Measurements from ENCODE around the gene FMR1. TPM values are rescaled to one million over a fixed set of nuclear protein-coding genes. Genes with fewer than 3 reads are reported as not detected.

The FMR1 gene
- total RNA-seq, 1 experiment from 2014 or later: 44.6 TPM

DNA sequence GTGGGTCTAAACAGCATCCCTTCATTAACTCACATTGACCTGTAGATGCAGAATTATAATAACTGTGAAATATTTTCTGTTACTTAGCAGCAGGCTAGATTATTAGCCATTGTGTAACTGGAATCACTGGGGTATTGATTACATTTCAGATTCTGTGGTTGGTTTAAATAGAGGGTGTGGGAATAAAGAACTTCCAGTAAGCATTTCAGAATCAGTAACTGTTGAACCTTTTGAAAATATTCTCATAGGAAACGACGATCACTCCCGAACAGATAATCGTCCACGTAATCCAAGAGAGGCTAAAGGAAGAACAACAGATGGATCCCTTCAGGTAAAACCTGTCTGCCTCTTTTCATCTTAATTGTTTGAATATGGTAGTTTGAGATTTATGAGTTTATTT is 33.6 kb downstream of the FMR1 start:
- peaks cover 21 to 63% (median 62%) of the 10 kb centered on the region in 3 experiments; a peak in 6 of 7 replicates for H3K36me3 Mint-ChIP-seq (ENCODE audit: insufficient read depth in 1 of 3, low read depth in 3 of 3)
- Histone ChIP-seq H4K8ac (replicated peaks; ENCODE audit: insufficient read length, low read depth, low read length) (no peak overlapping the region), H4K5ac (ENCODE audit: insufficient read length, low read depth, low read length) (no peak overlapping the region)

More for the DNA sequence above, 33.6 kb downstream of the FMR1 start:
- Histone ChIP-seq H3K4ac (ENCODE audit: low read depth, low read length) (no peak overlapping the region), H3K9me3 (ENCODE audit: control insufficient read depth, low read depth, low read length) (peaks cover 6% of the 10 kb centered on the region), H3K18ac (ENCODE audit: insufficient read length, low read depth, low read length) (no peak overlapping the region), H4K20me1 (ENCODE audit: control insufficient read depth, insufficient read depth, insufficient read length) (no peaks in the 10 kb centered on the region), H3K23ac (ENCODE audit: insufficient read length, low read depth, low read length) (no peak overlapping the region), H2BK5ac (ENCODE audit: insufficient read length, low read length) (no peak overlapping the region), H3K14ac (ENCODE audit: insufficient read depth, low read length) (no peak overlapping the region), H2AK5ac (ENCODE audit: insufficient read length, low read length) (no peak overlapping the region), H3T11ph (ENCODE audit: low read length) (no peak overlapping the region), H2BK15ac (ENCODE audit: low read depth, low read length) (no peak overlapping the region), H4K91ac (ENCODE audit: insufficient read length, low read depth, low read length) (no peak overlapping the region), H2BK12ac (ENCODE audit: insufficient read length, low read depth, low read length) (no peak overlapping the region), H2BK120ac (ENCODE audit: low read depth, low read length, poor library complexity, severe bottlenecking) (no peak overlapping the region), H3K27me3 (ENCODE audit: insufficient read depth, low read length) (no peaks in the 10 kb centered on the region), H3K4me2 (ENCODE audit: insufficient read depth, insufficient read length, low read length) (no peak overlapping the region), H3K23me2 (ENCODE audit: insufficient read length, low read depth, low read length, poor library complexity, severe bottlenecking) (no peaks in the 10 kb centered on the region), H2AFZ (ENCODE audit: low read length) (no peak overlapping the region), H2BK20ac (ENCODE audit: low read depth, low read length, poor library complexity, severe bottlenecking) (no peak overlapping the region), H3K4me1 (ENCODE audit: insufficient read depth, low read length) (no peaks in the 10 kb centered on the region), H3K9ac (ENCODE audit: extremely low read depth, insufficient read length, low read length) (no peak overlapping the region), H3K79me2 (ENCODE audit: insufficient read depth, low read length) (no peaks in the 10 kb centered on the region), H3K27ac (ENCODE audit: insufficient read length, low read depth, low read length) (no peak overlapping the region), H3K79me1 (ENCODE audit: insufficient read depth, low read depth, low read length, poor library complexity, severe bottlenecking) (no peaks in the 10 kb centered on the region), H3K56ac (ENCODE audit: insufficient read length, low read depth, low read length) (no peak overlapping the region)
- DNase-seq: no peak
- TF ChIP-seq, protein P1, sequence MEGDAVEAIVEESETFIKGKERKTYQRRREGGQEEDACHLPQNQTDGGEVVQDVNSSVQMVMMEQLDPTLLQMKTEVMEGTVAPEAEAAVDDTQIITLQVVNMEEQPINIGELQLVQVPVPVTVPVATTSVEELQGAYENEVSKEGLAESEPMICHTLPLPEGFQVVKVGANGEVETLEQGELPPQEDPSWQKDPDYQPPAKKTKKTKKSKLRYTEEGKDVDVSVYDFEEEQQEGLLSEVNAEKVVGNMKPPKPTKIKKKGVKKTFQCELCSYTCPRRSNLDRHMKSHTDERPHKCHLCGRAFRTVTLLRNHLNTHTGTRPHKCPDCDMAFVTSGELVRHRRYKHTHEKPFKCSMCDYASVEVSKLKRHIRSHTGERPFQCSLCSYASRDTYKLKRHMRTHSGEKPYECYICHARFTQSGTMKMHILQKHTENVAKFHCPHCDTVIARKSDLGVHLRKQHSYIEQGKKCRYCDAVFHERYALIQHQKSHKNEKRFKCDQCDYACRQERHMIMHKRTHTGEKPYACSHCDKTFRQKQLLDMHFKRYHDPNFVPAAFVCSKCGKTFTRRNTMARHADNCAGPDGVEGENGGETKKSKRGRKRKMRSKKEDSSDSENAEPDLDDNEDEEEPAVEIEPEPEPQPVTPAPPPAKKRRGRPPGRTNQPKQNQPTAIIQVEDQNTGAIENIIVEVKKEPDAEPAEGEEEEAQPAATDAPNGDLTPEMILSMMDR (conservative IDR thresholded peaks at IDR 0.05): no peak
- Mint-ChIP-seq H3K9me3 (peaks cover 51 to 63% of the 10 kb centered on the region in 2 experiments), H3K27me3 (ENCODE audit: low read depth) (no peaks in the 10 kb centered on the region; the same call in 1 of the 2 replicates), H3K27ac (no peak overlapping the region), H3K4me1 (peaks cover 0 to 9% of the 10 kb centered on the region in 2 experiments; a peak in 2 of 4 replicates), H3K4me3 (no peak overlapping the region)
- no CpG with 5 or more reads among the region's 5 CpGs for WGBS (ENCODE audit: extremely low coverage, insufficient read length, low lambda C conversion rate)
